Neural cell (in vitro differentiated cells): Measurements from ENCODE around the gene BMPR1B. TPM values are rescaled to one million over a fixed set of nuclear protein-coding genes. Genes with fewer than 3 reads are reported as not detected.

Experiments used
- H2AFZ ChIP-seq: fragments of 200-600, 300-800 bp; sonication (generic), shearing (Covaris generic); 2 replicates; pipeline ENCODE4 v1.6.0; 2014; ENCODE audit warnings: low read depth, mild to moderate bottlenecking, antibody characterized with exemption, low read length, moderate library complexity
- H3F3A ChIP-seq: fragments of 200-600 bp; shearing (Covaris generic); 2 replicates; pipeline ENCODE4 v1.6.1; 2016; ENCODE audit warnings: mild to moderate bottlenecking, moderate library complexity, mixed read lengths, antibody characterized with exemption, low read length; ENCODE audit not compliant: insufficient read depth, poor library complexity, severe bottlenecking
- H3K27ac ChIP-seq: fragments of 200-600, 300-800 bp; sonication (generic), shearing (Covaris generic); 2 replicates; pipeline ENCODE4 v1.5.1; 2014; ENCODE audit warnings: mild to moderate bottlenecking, low read length, moderate library complexity
- H3K27me3 ChIP-seq: fragments of 300-800, 200-600 bp; sonication (generic), shearing (Covaris generic); 2 replicates; pipeline ENCODE4 v1.6.0; 2014; ENCODE audit warnings: mild to moderate bottlenecking, low read depth, low read length, moderate library complexity; ENCODE audit not compliant: insufficient read depth
- H3K36me3 ChIP-seq: fragments of 300-800, 200-600 bp; sonication (generic), shearing (Covaris generic); 2 replicates; pipeline ENCODE4 v1.5.1; 2014; ENCODE audit warnings: mild to moderate bottlenecking, antibody characterized with exemption, low read length, moderate library complexity; ENCODE audit not compliant: insufficient read depth
- H3K4me2 ChIP-seq: fragments of 300-800, 200-600 bp; sonication (generic), shearing (Covaris generic); 2 replicates; pipeline ENCODE4 v1.6.0; 2014; ENCODE audit warnings: mild to moderate bottlenecking, low read length
- H3K4me3 ChIP-seq: fragments of 300-800, 200-600 bp; sonication (generic), shearing (Covaris generic); 2 replicates; pipeline ENCODE4 v1.5.1; 2014; ENCODE audit warnings: mild to moderate bottlenecking, low read length, moderate library complexity
- H3K79me2 ChIP-seq: fragments of 200-600 bp; shearing (Covaris generic); replicated peaks from 2 replicates; pipeline ENCODE4 v1.6.0; 2014; ENCODE audit warnings: mild to moderate bottlenecking, low read length, moderate library complexity; ENCODE audit not compliant: insufficient read depth
- H3K9ac ChIP-seq: fragments of 300-800, 200-600 bp; sonication (generic), shearing (Covaris generic); 2 replicates; pipeline ENCODE4 v1.6.1; 2016; ENCODE audit warnings: mild to moderate bottlenecking, low read length, mixed read lengths
- H3K9me2 ChIP-seq: fragments of 200-600 bp; shearing (Covaris generic); 2 replicates; pipeline ENCODE4 v1.6.1; 2016; ENCODE audit warnings: mild to moderate bottlenecking, low read length, mixed read lengths; ENCODE audit not compliant: insufficient read depth
- H3K9me3 ChIP-seq: fragments of 200-600, 300-800 bp; sonication (generic), shearing (Covaris generic); 2 replicates; pipeline ENCODE4 v1.6.1; 2016; ENCODE audit warnings: mild to moderate bottlenecking, mixed run types, low read length, moderate library complexity, mixed read lengths
- H4K20me1 ChIP-seq: fragments of 200-600 bp; shearing (Covaris generic); 2 replicates; pipeline ENCODE4 v1.6.1; 2016; ENCODE audit warnings: mild to moderate bottlenecking, mixed run types; ENCODE audit not compliant: insufficient read depth
- EP300 ChIP-seq: fragments of 450-650 bp; conservative IDR thresholded peaks from 2 replicates; pipeline ENCODE4 v1.6.1; 2014; ENCODE audit warnings: antibody characterized with exemption, mild to moderate bottlenecking, moderate library complexity; ENCODE audit not compliant: poor library complexity, severe bottlenecking
- EZH2 ChIP-seq: fragments of 200-600, 300-800 bp; shearing (Covaris generic), sonication (generic); IDR thresholded peaks from 2 replicates; pipeline ENCODE4 v1.6.1; 2014; ENCODE audit warnings: antibody characterized with exemption, low read length, borderline replicate concordance, mild to moderate bottlenecking; ENCODE audit not compliant: insufficient read depth, poor library complexity, severe bottlenecking
- MXI1 ChIP-seq: fragments of 450-650 bp; conservative IDR thresholded peaks from 2 replicates; pipeline ENCODE4 v1.6.1; 2014; ENCODE audit warnings: antibody characterized with exemption, mild to moderate bottlenecking; ENCODE audit not compliant: poor library complexity, severe bottlenecking
- POLR2AphosphoS5 ChIP-seq: IDR thresholded peaks from 2 replicates; pipeline ENCODE4 v1.6.1; 2012
- RAD21 ChIP-seq: fragments of 450-650 bp; conservative IDR thresholded peaks from 2 replicates; pipeline ENCODE4 v1.6.1; 2014; ENCODE audit warnings: antibody characterized with exemption, mild to moderate bottlenecking, moderate library complexity
- SMC3 ChIP-seq: fragments of 450-650 bp; conservative IDR thresholded peaks from 2 replicates; pipeline ENCODE4 v1.6.1; 2014; ENCODE audit warnings: antibody characterized with exemption, mild to moderate bottlenecking, moderate library complexity; ENCODE audit not compliant: poor library complexity
- TAF1 ChIP-seq: IDR thresholded peaks from 2 replicates; pipeline ENCODE4 v1.6.1; 2012; ENCODE audit warnings: low read depth
- polyA plus RNA-seq: library from polyadenylated mRNA; depleted of rRNA; stranded (reverse); fragments of >200 nt; gene quantifications from 2 replicates; pipeline ENCODE4 v1.2.3, GENCODE V29; 2014
- TF ChIP-seq, protein P1 (sequence below): IDR thresholded peaks from 2 replicates; pipeline ENCODE4 v1.6.1; 2012; ENCODE audit warnings: borderline replicate concordance
- TF ChIP-seq, protein P2 (sequence below): fragments of 450-650 bp; IDR thresholded peaks from 2 replicates; pipeline ENCODE4 v1.5.1; 2014; ENCODE audit warnings: antibody characterized with exemption, mild to moderate bottlenecking, moderate library complexity; ENCODE audit not compliant: poor library complexity, severe bottlenecking

BMPR1B gene
- polyA plus RNA-seq, 1 donor from 2014 or later = 1.6 TPM

DNA sequence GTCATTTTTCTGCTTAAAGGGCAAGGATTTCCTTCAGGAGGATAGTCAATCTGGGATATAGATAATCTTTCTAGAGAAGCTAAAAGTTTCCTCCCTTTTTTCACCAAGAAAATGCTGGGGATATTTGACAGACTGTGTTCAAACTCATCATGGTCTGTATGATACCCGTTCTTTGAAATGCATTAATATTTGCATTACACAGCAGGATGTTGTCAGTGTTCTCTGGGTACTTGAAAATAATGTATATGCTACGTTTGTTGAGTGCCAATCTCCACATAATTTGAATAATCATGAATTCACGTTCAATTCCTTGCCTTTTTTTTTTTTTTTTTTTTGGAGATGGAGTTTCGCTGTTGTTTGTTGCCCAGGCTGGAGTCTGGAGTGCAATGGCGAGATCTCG is 18.0 kb upstream of the BMPR1B start:
- no peak overlapping the region for H3K4me3 ChIP-seq
- H3K27ac ChIP-seq = no peak overlapping the region
- no peak overlapping the region for H3K4me2 ChIP-seq
- no peaks in the 10 kb centered on the region for H4K20me1 ChIP-seq
- no peaks in the 10 kb centered on the region for H3F3A ChIP-seq
- no peaks in the 10 kb centered on the region for H3K9me2 ChIP-seq
- H3K36me3 ChIP-seq = no peaks in the 10 kb centered on the region
- TF ChIP-seq RAD21 = no peak
- TF ChIP-seq MXI1 = no peak
- no peak for TF ChIP-seq SMC3
- no peak for TF ChIP-seq TAF1
- TF ChIP-seq, protein P1, sequence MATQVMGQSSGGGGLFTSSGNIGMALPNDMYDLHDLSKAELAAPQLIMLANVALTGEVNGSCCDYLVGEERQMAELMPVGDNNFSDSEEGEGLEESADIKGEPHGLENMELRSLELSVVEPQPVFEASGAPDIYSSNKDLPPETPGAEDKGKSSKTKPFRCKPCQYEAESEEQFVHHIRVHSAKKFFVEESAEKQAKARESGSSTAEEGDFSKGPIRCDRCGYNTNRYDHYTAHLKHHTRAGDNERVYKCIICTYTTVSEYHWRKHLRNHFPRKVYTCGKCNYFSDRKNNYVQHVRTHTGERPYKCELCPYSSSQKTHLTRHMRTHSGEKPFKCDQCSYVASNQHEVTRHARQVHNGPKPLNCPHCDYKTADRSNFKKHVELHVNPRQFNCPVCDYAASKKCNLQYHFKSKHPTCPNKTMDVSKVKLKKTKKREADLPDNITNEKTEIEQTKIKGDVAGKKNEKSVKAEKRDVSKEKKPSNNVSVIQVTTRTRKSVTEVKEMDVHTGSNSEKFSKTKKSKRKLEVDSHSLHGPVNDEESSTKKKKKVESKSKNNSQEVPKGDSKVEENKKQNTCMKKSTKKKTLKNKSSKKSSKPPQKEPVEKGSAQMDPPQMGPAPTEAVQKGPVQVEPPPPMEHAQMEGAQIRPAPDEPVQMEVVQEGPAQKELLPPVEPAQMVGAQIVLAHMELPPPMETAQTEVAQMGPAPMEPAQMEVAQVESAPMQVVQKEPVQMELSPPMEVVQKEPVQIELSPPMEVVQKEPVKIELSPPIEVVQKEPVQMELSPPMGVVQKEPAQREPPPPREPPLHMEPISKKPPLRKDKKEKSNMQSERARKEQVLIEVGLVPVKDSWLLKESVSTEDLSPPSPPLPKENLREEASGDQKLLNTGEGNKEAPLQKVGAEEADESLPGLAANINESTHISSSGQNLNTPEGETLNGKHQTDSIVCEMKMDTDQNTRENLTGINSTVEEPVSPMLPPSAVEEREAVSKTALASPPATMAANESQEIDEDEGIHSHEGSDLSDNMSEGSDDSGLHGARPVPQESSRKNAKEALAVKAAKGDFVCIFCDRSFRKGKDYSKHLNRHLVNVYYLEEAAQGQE = no peak
- TF ChIP-seq EP300 = peak; percentile 70
- TF ChIP-seq, protein P2, sequence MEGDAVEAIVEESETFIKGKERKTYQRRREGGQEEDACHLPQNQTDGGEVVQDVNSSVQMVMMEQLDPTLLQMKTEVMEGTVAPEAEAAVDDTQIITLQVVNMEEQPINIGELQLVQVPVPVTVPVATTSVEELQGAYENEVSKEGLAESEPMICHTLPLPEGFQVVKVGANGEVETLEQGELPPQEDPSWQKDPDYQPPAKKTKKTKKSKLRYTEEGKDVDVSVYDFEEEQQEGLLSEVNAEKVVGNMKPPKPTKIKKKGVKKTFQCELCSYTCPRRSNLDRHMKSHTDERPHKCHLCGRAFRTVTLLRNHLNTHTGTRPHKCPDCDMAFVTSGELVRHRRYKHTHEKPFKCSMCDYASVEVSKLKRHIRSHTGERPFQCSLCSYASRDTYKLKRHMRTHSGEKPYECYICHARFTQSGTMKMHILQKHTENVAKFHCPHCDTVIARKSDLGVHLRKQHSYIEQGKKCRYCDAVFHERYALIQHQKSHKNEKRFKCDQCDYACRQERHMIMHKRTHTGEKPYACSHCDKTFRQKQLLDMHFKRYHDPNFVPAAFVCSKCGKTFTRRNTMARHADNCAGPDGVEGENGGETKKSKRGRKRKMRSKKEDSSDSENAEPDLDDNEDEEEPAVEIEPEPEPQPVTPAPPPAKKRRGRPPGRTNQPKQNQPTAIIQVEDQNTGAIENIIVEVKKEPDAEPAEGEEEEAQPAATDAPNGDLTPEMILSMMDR = no peak
- no peak for TF ChIP-seq EZH2
- TF ChIP-seq POLR2AphosphoS5 = peak; percentile 75
- H3K27me3 ChIP-seq = no peaks in the 10 kb centered on the region
- no peaks in the 10 kb centered on the region for H3K79me2 ChIP-seq
- H3K9me3 ChIP-seq = no peaks in the 10 kb centered on the region
- H3K9ac ChIP-seq = no peak overlapping the region
- H2AFZ ChIP-seq = no peak overlapping the region

- no peaks in the 10 kb centered on the region for H4K20me1 ChIP-seq
- no peaks in the 10 kb centered on the region for H3K27me3 ChIP-seq
- TF ChIP-seq, protein P2 = no peak
- no peak for TF ChIP-seq EZH2
- TF ChIP-seq MXI1 = no peak
- no peak for TF ChIP-seq RAD21
- TF ChIP-seq, protein P1 = no peak
- TF ChIP-seq TAF1 = no peak
- TF ChIP-seq POLR2AphosphoS5 = no peak
- no peak for TF ChIP-seq EP300
- TF ChIP-seq SMC3 = no peak
- H3K36me3 ChIP-seq = no peaks in the 10 kb centered on the region
- no peak overlapping the region for H3K27ac ChIP-seq
- no peaks in the 10 kb centered on the region for H3K9me3 ChIP-seq
- H3K79me2 ChIP-seq = no peaks in the 10 kb centered on the region
- H3K4me2 ChIP-seq = no peak overlapping the region
- no peaks in the 10 kb centered on the region for H3F3A ChIP-seq
- H3K4me3 ChIP-seq = no peak overlapping the region
- H2AFZ ChIP-seq = no peak overlapping the region
- H3K9ac ChIP-seq = no peak overlapping the region
- no peaks in the 10 kb centered on the region for H3K9me2 ChIP-seq
These were observed 16.5 kb upstream of the BMPR1B start for GRCh38 chr4:94741304-94741703.
